Muscle of leg (tissue), 16 donors: ENCODE results near the gene SLC4A4. TPM values are rescaled to one million over a fixed set of nuclear protein-coding genes. Genes with fewer than 3 reads are reported as not detected.

ENCODE experiments used
- DNase-seq: peaks from one replicate; pipeline ENCODE4 v3.0.0; 2013
- H3K27ac ChIP-seq: one replicate; pipeline ENCODE4 v1.5.1; 2013; ENCODE audit warnings: mild to moderate bottlenecking, low read length, control low read depth
- H3K27me3 ChIP-seq: one replicate; pipeline ENCODE4 v1.6.1; 2013; ENCODE audit warnings: low read length; ENCODE audit not compliant: control insufficient read depth, insufficient read depth
- H3K36me3 ChIP-seq: one replicate; pipeline ENCODE4 v1.6.1; 2013; ENCODE audit warnings: low read length; ENCODE audit not compliant: control insufficient read depth, insufficient read depth
- H3K4me1 ChIP-seq: one replicate; pipeline ENCODE4 v1.6.1; 2013; ENCODE audit warnings: low read length; ENCODE audit not compliant: control insufficient read depth, insufficient read depth
- H3K4me3 ChIP-seq: one replicate; pipeline ENCODE4 v1.5.1; 2013; ENCODE audit warnings: low read length, control low read depth
- H3K9me3 ChIP-seq: replicated peaks from 2 replicates; pipeline ENCODE4 v1.6.1; 2013; ENCODE audit warnings: low read depth, low read length; ENCODE audit not compliant: control insufficient read depth
- WGBS: methylation state at CpG from one replicate; pipeline ENCODE4 v1.1.5; 2013; ENCODE audit warnings: missing lambda C conversion rate; ENCODE audit not compliant: insufficient coverage; 5-methylcytosine and 5-hydroxymethylcytosine counted together
- long read RNA-seq, 11 donors: transcript quantifications; one replicate each; lab custom pipeline, GENCODE V29; 2026
- polyA plus RNA-seq, 8 donors: library from polyadenylated mRNA; unstranded; fragments of 120-200 nt; gene quantifications; one replicate each; pipeline versions ENCODE4 v1.2.1 to v1.2.3, GENCODE V29; 2013; ENCODE audit warnings: inconsistent platforms in 1 of 8, low replicate concordance in 1 of 8; ENCODE audit not compliant: insufficient read length in 8 of 8, insufficient read depth in 1 of 8
- total RNA-seq: library from RNA; stranded (reverse); fragments of 120-200 nt; gene quantifications from one replicate; pipeline ENCODE4 v1.2.4, GENCODE V29; 2013

The SLC4A4 gene
- 14.9 TPM for total RNA-seq
- 10 to 100 TPM in 4 of 8 donors, 1 to 10 TPM in 4; 6.7 to 12.9 (median 10.1) TPM for polyA plus RNA-seq
- long read RNA-seq, donor 1, result 0 reads
- long read RNA-seq, donor 2, result 0 reads
- long read RNA-seq, donor 3, result 0 reads
- long read RNA-seq, donor 4, result 0 reads
- long read RNA-seq, donor 5, result 0 reads
- long read RNA-seq, donor 6, result 0 reads
- long read RNA-seq, donor 7, partial matches to known transcripts, result 0 of 1 reads
- long read RNA-seq, donor 7, other reads (novel, unspliced or antisense), result 0 of 1 reads
- long read RNA-seq, donor 8, partial matches to known transcripts, result 0 of 1 reads
- long read RNA-seq, donor 8, other reads (novel, unspliced or antisense), result 0 of 1 reads
- long read RNA-seq, donor 9, result 0 reads
- long read RNA-seq, donor 10, result 0 reads
- long read RNA-seq, donor 11, result 0 reads

DNA sequence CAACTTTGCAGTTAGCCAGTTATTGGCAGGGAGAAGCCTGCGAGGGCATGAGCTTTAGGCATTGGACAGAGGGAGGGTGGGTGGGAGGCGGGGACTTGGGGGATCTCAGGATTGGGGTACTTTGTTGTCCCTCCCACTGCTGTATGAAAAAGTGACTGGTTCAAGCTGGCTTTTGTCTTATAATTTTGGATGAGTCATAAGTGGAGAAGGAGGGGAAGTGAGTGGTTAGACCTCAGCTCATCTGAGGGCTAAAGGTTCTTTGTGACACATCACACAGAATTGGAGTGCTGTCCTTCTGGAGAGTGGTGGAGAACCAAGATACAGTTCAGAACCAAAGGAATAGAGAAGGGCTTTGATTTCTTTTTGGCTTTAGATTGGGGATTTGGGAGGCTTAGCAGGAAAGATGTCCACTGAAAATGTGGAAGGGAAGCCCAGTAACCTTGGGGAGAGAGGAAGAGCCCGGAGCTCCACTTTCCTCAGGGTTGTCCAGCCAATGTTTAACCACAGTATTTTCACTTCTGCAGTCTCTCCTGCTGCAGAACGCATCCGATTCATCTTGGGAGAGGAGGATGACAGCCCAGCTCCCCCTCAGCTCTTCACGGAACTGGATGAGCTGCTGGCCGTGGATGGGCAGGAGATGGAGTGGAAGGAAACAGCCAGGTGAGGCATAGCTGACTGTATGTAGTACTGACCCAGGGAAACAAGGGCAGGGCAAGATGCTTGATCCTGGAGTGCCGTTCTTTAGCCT is at the start of gene SLC4A4:
Gene SLC4A4 (plus strand): TSS at position 175 of the 748 bp plus-strand sequence.
- 89% methylated on average over 6 of the region's 8 CpGs for WGBS
- Histone ChIP-seq H3K27ac (no peak within 1 kb of the TSS), H3K4me1 (no peaks in the 10 kb centered on the region), H3K4me3 (no peak within 1 kb of the TSS), H3K36me3 (no peaks in the 10 kb centered on the region), H3K9me3 (no peaks in the 10 kb centered on the region), H3K27me3 (no peaks in the 10 kb centered on the region)
- DNase-seq, result no peak

DNA sequence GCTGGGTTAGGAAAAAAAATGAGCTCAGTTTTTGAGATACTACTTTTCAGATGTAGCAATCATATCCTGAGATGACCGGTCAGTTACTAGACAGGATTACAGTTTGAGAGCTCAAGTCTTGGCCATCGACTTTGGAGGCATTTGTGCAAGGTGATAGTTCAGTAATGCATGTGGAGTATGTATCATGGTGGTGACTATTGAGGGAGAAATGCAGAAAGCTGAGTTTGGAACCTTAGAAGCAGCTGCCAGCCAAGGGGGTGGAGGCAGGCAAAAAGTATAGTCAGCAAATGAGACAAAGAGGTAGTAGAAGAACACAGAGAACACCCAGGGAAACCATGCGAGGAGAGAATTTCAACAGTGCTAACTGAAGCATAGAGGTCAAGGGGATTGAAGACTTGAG is 48.7 kb upstream of the SLC4A4 start:
- Histone ChIP-seq H3K9me3 (no peaks in the 10 kb centered on the region), H3K27me3 (no peaks in the 10 kb centered on the region), H3K27ac (no peak overlapping the region), H3K36me3 (no peaks in the 10 kb centered on the region), H3K4me3 (no peak overlapping the region), H3K4me1 (peaks cover 2% of the 10 kb centered on the region)
- WGBS, result 52% methylated on average over 3 of the region's 3 CpGs
- DNase-seq, result peak; percentile 27

DNA sequence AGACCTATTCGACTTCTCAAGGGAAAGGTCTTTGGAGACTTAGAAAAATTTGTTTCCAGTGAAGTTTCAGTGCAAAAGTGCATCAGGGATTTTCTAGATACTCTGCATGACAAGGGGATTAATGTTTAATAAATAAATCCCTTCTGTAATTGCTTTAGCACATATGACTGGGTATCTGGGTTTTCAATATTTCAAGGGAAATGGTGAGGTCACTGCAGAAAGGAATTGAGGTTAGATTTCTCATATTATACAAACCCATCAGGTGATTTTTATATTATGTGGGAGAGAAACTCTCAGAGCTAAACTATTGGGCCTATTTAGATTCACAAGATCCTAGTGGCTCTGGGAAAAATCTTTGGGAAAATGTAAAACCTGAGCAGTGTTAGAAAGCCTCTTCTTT is 48.3 kb upstream of the SLC4A4 start:
- Histone ChIP-seq H3K4me3 (no peak overlapping the region), H3K4me1 (peaks cover 2% of the 10 kb centered on the region), H3K27ac (no peak overlapping the region), H3K27me3 (no peaks in the 10 kb centered on the region), H3K36me3 (no peaks in the 10 kb centered on the region), H3K9me3 (no peaks in the 10 kb centered on the region)
- no CpG with 5 or more reads among the region's 1 CpG for WGBS
- peak; percentile 52 for DNase-seq

DNA sequence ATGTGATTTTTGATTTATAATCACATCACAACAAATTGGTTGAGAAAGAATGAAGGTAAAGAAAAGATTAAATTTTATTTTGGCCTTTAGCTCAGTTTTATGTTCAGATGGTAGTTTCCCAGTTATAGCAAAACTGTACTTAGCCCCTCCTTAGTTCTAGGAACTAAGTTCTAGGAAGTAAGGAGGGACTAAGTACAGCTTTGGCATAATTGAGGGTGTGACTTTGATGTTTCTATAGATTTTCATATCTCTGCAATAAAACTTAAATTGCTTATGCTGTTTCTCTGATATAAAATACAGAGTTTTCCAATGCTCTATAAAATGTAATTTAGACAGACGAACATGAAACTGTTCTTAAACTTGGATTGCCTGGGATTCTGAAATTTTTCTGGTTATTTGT is 46.6 kb upstream of the SLC4A4 start:
- no peak overlapping the region for H3K27ac ChIP-seq
- H3K9me3 ChIP-seq, result no peaks in the 10 kb centered on the region
- H3K4me1 ChIP-seq, result peaks cover 2% of the 10 kb centered on the region
- WGBS, result no CpG with 5 or more reads among the region's 1 CpG
- DNase-seq, result no peak
- H3K36me3 ChIP-seq, result no peaks in the 10 kb centered on the region
- H3K4me3 ChIP-seq, result no peak overlapping the region
- no peaks in the 10 kb centered on the region for H3K27me3 ChIP-seq

DNA sequence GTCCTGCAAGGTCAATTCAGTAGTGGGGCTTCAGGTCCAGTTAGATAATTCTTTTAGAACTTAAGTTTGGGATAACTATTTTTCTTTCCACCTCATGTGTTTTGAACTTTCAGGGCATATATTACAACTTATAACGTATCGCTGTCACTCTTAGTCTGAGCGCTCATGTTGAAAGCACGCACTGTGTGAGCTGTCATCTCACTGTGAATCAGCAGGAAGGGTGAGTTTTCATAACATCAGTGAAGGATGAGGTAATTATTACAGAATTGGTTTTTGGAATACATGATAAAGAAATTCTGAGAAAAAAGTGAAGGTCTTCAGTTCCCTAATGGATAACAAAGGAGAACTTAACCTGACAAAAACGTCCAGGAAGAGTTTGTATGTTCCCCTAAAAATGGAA is 45.1 kb upstream of the SLC4A4 start:
- DNase-seq, result no peak
- no peaks in the 10 kb centered on the region for H3K36me3 ChIP-seq
- peaks cover 2% of the 10 kb centered on the region for H3K4me1 ChIP-seq
- no peak overlapping the region for H3K27ac ChIP-seq
- 100% methylated on average over 3 of the region's 5 CpGs for WGBS
- no peaks in the 10 kb centered on the region for H3K9me3 ChIP-seq
- H3K27me3 ChIP-seq, result no peaks in the 10 kb centered on the region
- no peak overlapping the region for H3K4me3 ChIP-seq

DNA sequence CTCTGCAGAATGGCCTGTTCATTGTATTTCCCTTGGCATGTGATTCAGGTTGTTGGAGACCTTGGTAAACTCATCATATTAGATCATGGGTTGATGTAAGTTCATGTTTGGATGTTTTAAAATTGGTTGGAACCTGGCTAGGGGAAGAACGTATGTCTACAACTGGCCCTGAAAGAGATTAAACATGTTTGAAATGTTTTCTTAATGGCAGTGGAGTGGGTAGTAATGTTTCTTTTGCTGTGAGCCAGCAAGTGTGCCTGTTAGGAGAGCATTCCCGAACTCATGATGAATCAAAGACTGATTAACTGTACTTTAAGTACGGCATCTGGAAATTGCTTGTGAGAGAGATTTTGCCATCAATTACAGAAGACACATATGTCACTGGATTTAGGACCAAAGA is 44.5 kb upstream of the SLC4A4 start:
- no peaks in the 10 kb centered on the region for H3K36me3 ChIP-seq
- no peaks in the 10 kb centered on the region for H3K9me3 ChIP-seq
- peaks cover 2% of the 10 kb centered on the region for H3K4me1 ChIP-seq
- no peak overlapping the region for H3K4me3 ChIP-seq
- DNase-seq, result peak; percentile 42
- H3K27me3 ChIP-seq, result no peaks in the 10 kb centered on the region
- no peak overlapping the region for H3K27ac ChIP-seq
- no CpG with 5 or more reads among the region's 3 CpGs for WGBS

DNA sequence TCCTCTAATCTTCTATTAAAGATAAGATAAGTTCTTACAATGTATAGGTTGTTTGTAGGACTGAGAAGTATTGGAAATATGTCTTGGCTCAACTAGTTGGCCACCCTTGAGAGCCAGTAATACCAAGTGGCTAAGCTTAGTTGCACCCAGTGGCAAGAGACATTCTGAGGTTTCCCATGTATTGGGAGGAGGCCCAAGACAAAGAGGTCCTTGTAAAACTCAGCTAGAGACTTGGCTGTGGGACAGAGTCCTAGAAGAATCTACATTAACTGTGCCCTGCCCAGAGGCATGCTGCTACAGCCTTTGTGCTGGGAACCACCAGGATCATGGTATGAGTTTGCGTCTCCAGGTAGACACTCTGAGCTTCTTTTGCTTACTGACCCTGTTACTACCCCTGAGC is 41.9 kb upstream of the SLC4A4 start:
- H3K27ac ChIP-seq, result no peak overlapping the region
- WGBS, result 100% methylated on average over 1 of the region's 1 CpG
- no peak overlapping the region for H3K4me3 ChIP-seq
- H3K27me3 ChIP-seq, result no peaks in the 10 kb centered on the region
- H3K4me1 ChIP-seq, result peaks cover 6% of the 10 kb centered on the region
- no peaks in the 10 kb centered on the region for H3K9me3 ChIP-seq
- no peak for DNase-seq
- no peaks in the 10 kb centered on the region for H3K36me3 ChIP-seq

DNA sequence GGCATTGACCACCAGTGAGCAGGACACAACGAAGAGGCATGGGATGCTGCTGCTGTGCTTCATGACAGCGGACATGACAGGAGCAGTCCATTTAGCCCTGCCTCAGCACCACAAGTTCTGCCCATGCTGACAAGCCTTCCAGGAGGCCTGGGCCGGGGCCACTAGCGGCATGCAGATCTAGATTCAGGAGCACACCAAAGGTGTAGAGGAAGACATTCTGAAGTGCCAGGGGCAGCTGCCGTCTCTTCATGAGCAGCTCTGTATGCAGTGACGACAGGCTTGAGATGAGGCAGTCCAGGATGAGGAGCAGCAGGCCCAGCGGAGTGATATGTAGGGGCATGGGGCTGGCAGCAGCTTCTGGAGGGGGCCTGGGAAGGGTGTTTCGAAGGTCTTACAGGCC is 38.5 kb upstream of the SLC4A4 start:
- Histone ChIP-seq H3K27ac (no peak overlapping the region), H3K27me3 (no peaks in the 10 kb centered on the region), H3K9me3 (no peaks in the 10 kb centered on the region), H3K4me1 (peaks cover 6% of the 10 kb centered on the region), H3K4me3 (no peak overlapping the region), H3K36me3 (no peaks in the 10 kb centered on the region)
- DNase-seq, result no peak
- 87% methylated on average over 8 of the region's 8 CpGs for WGBS

DNA sequence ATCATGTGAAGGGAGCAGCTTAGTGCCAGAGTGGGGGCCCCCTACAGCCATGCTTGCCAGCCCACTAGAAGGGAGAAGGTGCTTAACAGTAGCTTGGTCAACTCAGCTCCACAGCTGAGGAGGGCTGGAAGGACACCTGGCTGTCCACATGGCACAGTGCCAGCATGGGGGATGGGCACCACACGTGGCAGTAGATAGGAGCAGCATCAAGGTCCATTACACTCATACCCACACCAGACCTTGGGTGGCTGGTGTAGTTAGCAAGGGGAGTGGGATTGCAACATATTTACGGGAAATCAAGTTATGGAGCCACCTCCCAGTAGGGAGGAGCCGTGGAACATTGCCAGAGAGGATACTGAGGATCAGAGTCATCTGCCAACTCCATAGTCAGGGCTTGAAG is 37.9 kb upstream of the SLC4A4 start:
- peaks cover 6% of the 10 kb centered on the region for H3K4me1 ChIP-seq
- WGBS, result 72% methylated on average over 2 of the region's 3 CpGs
- no peaks in the 10 kb centered on the region for H3K36me3 ChIP-seq
- no peaks in the 10 kb centered on the region for H3K9me3 ChIP-seq
- no peak overlapping the region for H3K27ac ChIP-seq
- no peak overlapping the region for H3K4me3 ChIP-seq
- no peak for DNase-seq
- no peaks in the 10 kb centered on the region for H3K27me3 ChIP-seq

DNA sequence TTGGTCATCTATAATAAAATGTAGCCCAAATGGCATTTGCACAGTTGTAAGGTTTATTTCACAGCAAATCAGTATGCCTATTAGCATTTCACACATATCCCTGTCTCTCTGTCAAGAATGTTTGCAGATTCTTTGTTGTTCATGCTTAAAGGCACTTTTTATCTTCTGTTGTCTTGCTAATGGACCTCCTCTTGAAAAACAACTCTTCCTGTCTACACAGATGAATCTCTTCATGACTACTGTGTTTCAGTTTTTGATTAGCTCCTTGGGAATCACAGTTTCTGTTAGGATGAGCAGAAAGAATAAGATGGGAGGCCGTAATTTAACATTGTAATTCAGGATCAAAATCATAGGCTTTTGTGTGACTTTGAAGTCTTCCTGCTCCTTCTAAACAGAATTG is 35.5 kb upstream of the SLC4A4 start:
- Histone ChIP-seq H3K27me3 (no peaks in the 10 kb centered on the region), H3K27ac (no peak overlapping the region), H3K9me3 (no peaks in the 10 kb centered on the region), H3K4me3 (no peak overlapping the region), H3K4me1 (peaks cover 6% of the 10 kb centered on the region), H3K36me3 (no peaks in the 10 kb centered on the region)
- no CpG with 5 or more reads among the region's 1 CpG for WGBS
- no peak for DNase-seq
